ENCODE measurements around the gene GPRC5C. TPM values are rescaled to one million over a fixed set of nuclear protein-coding genes. Genes with fewer than 3 reads are reported as not detected.

The GPRC5C gene
- total RNA-seq, 3 donors from 2014 or later (not counting 1 experiment from before 2014, with no cell fraction given): 0.26 to 0.60 (median 0.29) TPM

- 91% methylated on average over 12 of the region's 15 CpGs for WGBS (ENCODE audit: insufficient coverage)
- peaks cover 57% of the 10 kb centered on the region for H3K4me1 ChIP-seq (ENCODE audit: control insufficient read depth, insufficient read depth, low read length)
- H3K4me3 ChIP-seq (ENCODE audit: low read length): no peak overlapping the region
- Mint-ChIP-seq H3K4me1 (peaks cover 29 to 43% of the 10 kb centered on the region in 2 donors), H3K27ac (no peak overlapping the region), H3K27me3 (ENCODE audit: low read depth in 2 of 2) (no peaks in the 10 kb centered on the region), H3K9me3 (no peaks in the 10 kb centered on the region), H3K36me3 (no peaks in the 10 kb centered on the region), H3K4me3 (peak overlapping the region; percentile 6)
- DNase-seq (no peak), ATAC-seq (no peak)
- H3K27me3 ChIP-seq (ENCODE audit: control insufficient read depth, insufficient read depth, low read length): peaks cover 2% of the 10 kb centered on the region
- H3K36me3 ChIP-seq (ENCODE audit: control insufficient read depth, insufficient read depth, low read length): no peaks in the 10 kb centered on the region
- TF ChIP-seq CTCF (IDR thresholded peaks at IDR 0.05): no peak
- no peak overlapping the region for H3K27ac ChIP-seq (ENCODE audit: low read length)
- intact Hi-C loops (cut with micrococcal nuclease): loop anchor here (5.0 kb wide), 1 partner anchor 153 kb away; no protein-coding TSS in a partner anchor
- H3K9me3 ChIP-seq (ENCODE audit: control insufficient read depth, insufficient read depth, low read length): no peaks in the 10 kb centered on the region
Observed at GRCh38 chr17:74455025-74455545, 23.2 kb downstream of the GPRC5C start.

GRCh38 chr17:74455821-74456220, 23.9 kb downstream of the GPRC5C start:
- 96% methylated on average over 4 of the region's 5 CpGs for WGBS (ENCODE audit: insufficient coverage)
- H3K36me3 ChIP-seq (ENCODE audit: control insufficient read depth, insufficient read depth, low read length): no peaks in the 10 kb centered on the region
- peak overlapping the region; percentile 17 for H3K4me3 Mint-ChIP-seq
- no peaks in the 10 kb centered on the region for H3K9me3 ChIP-seq (ENCODE audit: control insufficient read depth, insufficient read depth, low read length)
- ATAC-seq: no peak
- peak overlapping the region in 1 of 2 donors; percentile 8 for H3K27ac Mint-ChIP-seq
- H3K27me3 Mint-ChIP-seq (ENCODE audit: low read depth in 2 of 2): no peaks in the 10 kb centered on the region
- H3K27ac ChIP-seq (ENCODE audit: low read length): no peak overlapping the region
- H3K27me3 ChIP-seq (ENCODE audit: control insufficient read depth, insufficient read depth, low read length): peaks cover 2% of the 10 kb centered on the region
- H3K4me1 ChIP-seq (ENCODE audit: control insufficient read depth, insufficient read depth, low read length): peaks cover 64% of the 10 kb centered on the region
- no peaks in the 10 kb centered on the region for H3K9me3 Mint-ChIP-seq
- intact Hi-C loops (cut with micrococcal nuclease): loop anchor here (2.0 to 5.0 kb wide), 2 partner anchors 154 to 253 kb away; partner anchors contain the start of gene RPL38
- no peak overlapping the region for H3K4me3 ChIP-seq (ENCODE audit: low read length)
- H3K36me3 Mint-ChIP-seq: no peaks in the 10 kb centered on the region
- TF ChIP-seq CTCF (IDR thresholded peaks at IDR 0.05): no peak
- peaks cover 32 to 46% of the 10 kb centered on the region in 2 donors for H3K4me1 Mint-ChIP-seq
- no peak for DNase-seq

- intact Hi-C loops (cut with micrococcal nuclease): loop anchor here (1.0 to 5.0 kb wide), 6 partner anchors 36 to 254 kb away; partner anchors contain the start of gene RPL38
- WGBS (ENCODE audit: insufficient coverage): 32% methylated on average over 18 of the region's 18 CpGs
- peaks cover 2% of the 10 kb centered on the region for H3K27me3 ChIP-seq (ENCODE audit: control insufficient read depth, insufficient read depth, low read length)
- peak; percentile 91 for TF ChIP-seq CTCF (IDR thresholded peaks at IDR 0.05)
- no peaks in the 10 kb centered on the region for H3K9me3 ChIP-seq (ENCODE audit: control insufficient read depth, insufficient read depth, low read length)
- H3K4me1 ChIP-seq (ENCODE audit: control insufficient read depth, insufficient read depth, low read length): peaks cover 74% of the 10 kb centered on the region
- H3K4me1 Mint-ChIP-seq: peaks cover 32 to 56% of the 10 kb centered on the region in 2 donors
- H3K36me3 Mint-ChIP-seq: no peaks in the 10 kb centered on the region
- H3K4me3 ChIP-seq (ENCODE audit: low read length): no peak overlapping the region
- no peak overlapping the region for H3K27ac ChIP-seq (ENCODE audit: low read length)
- DNase-seq (peak; percentile 79 to 87), ATAC-seq (peak; percentile 68 to 75 (median 68))
- H3K27me3 Mint-ChIP-seq (ENCODE audit: low read depth in 2 of 2): no peaks in the 10 kb centered on the region
- no peaks in the 10 kb centered on the region for H3K9me3 Mint-ChIP-seq
- H3K36me3 ChIP-seq (ENCODE audit: control insufficient read depth, insufficient read depth, low read length): no peaks in the 10 kb centered on the region
- H3K4me3 Mint-ChIP-seq: peak overlapping the region; percentile 53
- H3K27ac Mint-ChIP-seq: peak overlapping the region in 1 of 2 donors; percentile 21
Observed at GRCh38 chr17:74457146-74457819, 25.4 kb downstream of the GPRC5C start.
